Measurements from ENCODE around the gene GPC6.

Gene GPC6

GRCh38 chr13:93254775-93255174, 28.2 kb downstream of the GPC6 start:
- H3K27me3 ChIP-seq (ENCODE audit: low read length), result no peaks in the 10 kb centered on the region
- H3K9me3 ChIP-seq (ENCODE audit: insufficient read depth, low read length), result no peaks in the 10 kb centered on the region
- no peaks in the 10 kb centered on the region for H3F3A ChIP-seq (ENCODE audit: insufficient read depth)
- no peaks in the 10 kb centered on the region for H3K36me3 ChIP-seq (ENCODE audit: low read length)
- H3K27ac ChIP-seq (ENCODE audit: low read depth, low read length), result no peak overlapping the region
- H4K20me1 ChIP-seq (ENCODE audit: low read depth, low read length), result no peaks in the 10 kb centered on the region
- TF ChIP-seq, protein P1, sequence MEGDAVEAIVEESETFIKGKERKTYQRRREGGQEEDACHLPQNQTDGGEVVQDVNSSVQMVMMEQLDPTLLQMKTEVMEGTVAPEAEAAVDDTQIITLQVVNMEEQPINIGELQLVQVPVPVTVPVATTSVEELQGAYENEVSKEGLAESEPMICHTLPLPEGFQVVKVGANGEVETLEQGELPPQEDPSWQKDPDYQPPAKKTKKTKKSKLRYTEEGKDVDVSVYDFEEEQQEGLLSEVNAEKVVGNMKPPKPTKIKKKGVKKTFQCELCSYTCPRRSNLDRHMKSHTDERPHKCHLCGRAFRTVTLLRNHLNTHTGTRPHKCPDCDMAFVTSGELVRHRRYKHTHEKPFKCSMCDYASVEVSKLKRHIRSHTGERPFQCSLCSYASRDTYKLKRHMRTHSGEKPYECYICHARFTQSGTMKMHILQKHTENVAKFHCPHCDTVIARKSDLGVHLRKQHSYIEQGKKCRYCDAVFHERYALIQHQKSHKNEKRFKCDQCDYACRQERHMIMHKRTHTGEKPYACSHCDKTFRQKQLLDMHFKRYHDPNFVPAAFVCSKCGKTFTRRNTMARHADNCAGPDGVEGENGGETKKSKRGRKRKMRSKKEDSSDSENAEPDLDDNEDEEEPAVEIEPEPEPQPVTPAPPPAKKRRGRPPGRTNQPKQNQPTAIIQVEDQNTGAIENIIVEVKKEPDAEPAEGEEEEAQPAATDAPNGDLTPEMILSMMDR (IDR thresholded peaks at IDR 0.05; ENCODE audit: insufficient read depth, low read length, poor library complexity, severe bottlenecking), result no peak
- TF ChIP-seq EZH2phosphoT487 (conservative IDR thresholded peaks at IDR 0.05; ENCODE audit: low read length), result no peak
- H2AFZ ChIP-seq (ENCODE audit: low read depth, low read length, severe bottlenecking), result no peak overlapping the region
- no peak overlapping the region for H3K4me2 ChIP-seq (ENCODE audit: low read depth, low read length, poor library complexity, severe bottlenecking)
- no peak overlapping the region for H3K9ac ChIP-seq (ENCODE audit: low read length)
- no peaks in the 10 kb centered on the region for H3K9me2 ChIP-seq (replicated peaks; ENCODE audit: insufficient read depth, low read length)
- H3K4me3 ChIP-seq (ENCODE audit: insufficient read depth, low read length, poor library complexity, severe bottlenecking), result no peak overlapping the region
- H3K79me2 ChIP-seq (ENCODE audit: insufficient read depth, low read length), result no peaks in the 10 kb centered on the region

DNA sequence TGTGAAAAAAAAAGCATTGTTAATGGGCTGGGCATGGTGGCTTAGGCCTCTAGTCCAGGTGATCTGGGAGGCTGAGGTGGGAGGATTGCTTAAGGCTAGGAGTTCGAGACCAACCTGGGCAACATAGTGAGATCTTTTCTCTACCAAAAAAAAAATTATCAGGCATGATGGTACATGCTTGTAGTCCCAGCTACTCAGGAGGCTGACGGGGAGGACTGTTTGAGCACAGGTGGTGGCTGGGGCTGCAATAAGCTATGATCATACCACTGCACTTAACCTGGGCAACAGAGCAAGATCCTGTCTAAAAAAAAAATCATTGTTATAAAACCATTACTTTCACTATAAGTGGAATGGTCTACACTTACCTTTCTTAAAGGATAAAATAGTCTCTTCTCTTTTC, 30.4 kb downstream of the GPC6 start:
- no peaks in the 10 kb centered on the region for H3K36me3 ChIP-seq (ENCODE audit: low read length)
- H3K9me3 ChIP-seq (ENCODE audit: insufficient read depth, low read length), result no peaks in the 10 kb centered on the region
- no peaks in the 10 kb centered on the region for H3K79me2 ChIP-seq (ENCODE audit: insufficient read depth, low read length)
- no peaks in the 10 kb centered on the region for H3K9me2 ChIP-seq (replicated peaks; ENCODE audit: insufficient read depth, low read length)
- H3K27me3 ChIP-seq (ENCODE audit: low read length), result no peaks in the 10 kb centered on the region
- no peak overlapping the region for H3K4me3 ChIP-seq (ENCODE audit: insufficient read depth, low read length, poor library complexity, severe bottlenecking)
- no peaks in the 10 kb centered on the region for H4K20me1 ChIP-seq (ENCODE audit: low read depth, low read length)
- TF ChIP-seq, protein P1 (IDR thresholded peaks at IDR 0.05; ENCODE audit: insufficient read depth, low read length, poor library complexity, severe bottlenecking), result no peak
- no peak for TF ChIP-seq EZH2phosphoT487 (conservative IDR thresholded peaks at IDR 0.05; ENCODE audit: low read length)
- no peaks in the 10 kb centered on the region for H3F3A ChIP-seq (ENCODE audit: insufficient read depth)
- no peak overlapping the region for H3K9ac ChIP-seq (ENCODE audit: low read length)
- H3K4me2 ChIP-seq (ENCODE audit: low read depth, low read length, poor library complexity, severe bottlenecking), result no peak overlapping the region
- H3K27ac ChIP-seq (ENCODE audit: low read depth, low read length), result no peak overlapping the region
- H2AFZ ChIP-seq (ENCODE audit: low read depth, low read length, severe bottlenecking), result no peak overlapping the region

DNA sequence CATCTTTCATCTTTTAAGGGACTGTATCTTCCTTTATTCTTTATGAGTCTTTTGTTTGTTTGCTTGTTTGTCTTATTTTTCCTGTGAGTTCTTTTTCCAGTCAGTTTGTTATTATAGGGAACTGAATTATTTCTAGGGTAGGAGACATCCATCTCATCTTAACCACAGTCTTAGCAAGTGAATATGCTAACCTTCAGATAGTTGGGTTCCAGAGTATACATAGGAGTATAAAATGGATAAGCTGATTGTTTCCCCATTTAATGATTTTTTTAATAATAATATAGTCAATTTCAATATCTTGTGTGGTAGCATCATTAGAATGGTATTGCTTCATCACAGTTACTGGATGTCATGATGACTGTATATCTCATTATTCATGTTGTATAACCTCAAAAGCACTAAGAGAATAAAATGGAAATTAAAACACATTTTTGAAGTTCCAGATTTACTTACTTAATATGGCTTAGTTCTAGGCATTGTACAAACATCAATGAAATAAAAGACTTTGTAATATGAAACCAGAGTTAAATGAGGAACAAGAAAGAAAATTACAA, 33.0 kb downstream of the GPC6 start:
- H3K4me3 ChIP-seq (ENCODE audit: insufficient read depth, low read length, poor library complexity, severe bottlenecking), result no peak overlapping the region
- H3K4me2 ChIP-seq (ENCODE audit: low read depth, low read length, poor library complexity, severe bottlenecking), result no peak overlapping the region
- no peak overlapping the region for H3K9ac ChIP-seq (ENCODE audit: low read length)
- no peaks in the 10 kb centered on the region for H3K27me3 ChIP-seq (ENCODE audit: low read length)
- no peaks in the 10 kb centered on the region for H3K79me2 ChIP-seq (ENCODE audit: insufficient read depth, low read length)
- no peaks in the 10 kb centered on the region for H4K20me1 ChIP-seq (ENCODE audit: low read depth, low read length)
- no peaks in the 10 kb centered on the region for H3K36me3 ChIP-seq (ENCODE audit: low read length)
- no peaks in the 10 kb centered on the region for H3K9me3 ChIP-seq (ENCODE audit: insufficient read depth, low read length)
- no peak overlapping the region for H3K27ac ChIP-seq (ENCODE audit: low read depth, low read length)
- no peaks in the 10 kb centered on the region for H3F3A ChIP-seq (ENCODE audit: insufficient read depth)
- no peak overlapping the region for H2AFZ ChIP-seq (ENCODE audit: low read depth, low read length, severe bottlenecking)
- no peaks in the 10 kb centered on the region for H3K9me2 ChIP-seq (replicated peaks; ENCODE audit: insufficient read depth, low read length)
- TF ChIP-seq, protein P1 (IDR thresholded peaks at IDR 0.05; ENCODE audit: insufficient read depth, low read length, poor library complexity, severe bottlenecking), result no peak
- TF ChIP-seq EZH2phosphoT487 (conservative IDR thresholded peaks at IDR 0.05; ENCODE audit: low read length), result no peak
